GM19351 (cell line): ENCODE results near the gene PCYT1B.
"Not testable (repeated sequence)": the region's sequence is repeated elsewhere in the genome, so short reads cannot be mapped to it uniquely, and the experiment has no call there.

Experiments
- ATAC-seq: cut with Tn5 transposase; IDR thresholded peaks from one replicate; pipeline ENCODE4 v1.9.1; 2021; ENCODE audit warnings: mild to moderate bottlenecking, moderate library complexity; ENCODE audit not compliant: unreplicated experiment

PCYT1B gene

GRCh38 chrX:24647257-24648058, at the start of gene PCYT1B:
Gene PCYT1B (minus strand): TSS chrX:24647347. CDS start chrX:24647105, 242 bp downstream.
- peak; percentile 93 for ATAC-seq

- no peak for ATAC-seq
These were observed 49.1 kb upstream of the PCYT1B start for GRCh38 chrX:24696294-24696693.

- no peak for ATAC-seq
These were observed 47.7 kb upstream of the PCYT1B start for GRCh38 chrX:24694825-24695224.

- ATAC-seq: peak; percentile 88
These were observed 46.5 kb upstream of the PCYT1B start, which contains the start of gene POLA1 for GRCh38 chrX:24693453-24694202. Gene POLA1 (plus strand): TSS chrX:24693918. CDS start chrX:24693962, 44 bp downstream.

- no peak for ATAC-seq
These were observed 45.2 kb upstream of the PCYT1B start for GRCh38 chrX:24692305-24692704.

- no peak for ATAC-seq
These were observed 36.9 kb upstream of the PCYT1B start for GRCh38 chrX:24684048-24684447.

GRCh38 chrX:24682739-24683432, 35.7 kb upstream of the PCYT1B start:
- ATAC-seq: no peak

- ATAC-seq: peak; percentile 57
These were observed 29.4 kb upstream of the PCYT1B start for GRCh38 chrX:24676403-24677024.

GRCh38 chrX:24673424-24673823, 26.3 kb upstream of the PCYT1B start:
- no peak for ATAC-seq

- no peak for ATAC-seq
These were observed 25.6 kb upstream of the PCYT1B start for GRCh38 chrX:24672701-24673190.

- no peak for ATAC-seq
These were observed 21.0 kb upstream of the PCYT1B start for GRCh38 chrX:24668111-24668510.

GRCh38 chrX:24662352-24662751, 15.2 kb upstream of the PCYT1B start:
- ATAC-seq: no peak

- no peak for ATAC-seq
These were observed 14.1 kb upstream of the PCYT1B start for GRCh38 chrX:24661292-24661691.

- no peak for ATAC-seq
These were observed 12.5 kb upstream of the PCYT1B start for GRCh38 chrX:24659646-24660045.

GRCh38 chrX:24659106-24659505, 12.0 kb upstream of the PCYT1B start:
- no peak for ATAC-seq

GRCh38 chrX:24658421-24658820, 11.3 kb upstream of the PCYT1B start:
- no peak for ATAC-seq

GRCh38 chrX:24657671-24658386, 10.7 kb upstream of the PCYT1B start:
- ATAC-seq: no peak

GRCh38 chrX:24655679-24656078, 8.5 kb upstream of the PCYT1B start:
- ATAC-seq: not testable (repeated sequence)

- no peak for ATAC-seq
These were observed 4.6 kb upstream of the PCYT1B start for GRCh38 chrX:24651783-24652182.

- ATAC-seq: no peak
These were observed 1.3 kb upstream of the PCYT1B start for GRCh38 chrX:24648495-24648894.
